UCSD-AML1 (cell line): ENCODE data around the gene FBXO2.
A peak's percentile ranks its signal among the peaks of the same experiment; 100 is the strongest.

Experiments
- DNase-seq: peaks from one replicate; lab custom pipeline; 2025; ENCODE audit not compliant: unreplicated experiment; lab: John Stamatoyannopoulos, UW

The FBXO2 gene

DNA sequence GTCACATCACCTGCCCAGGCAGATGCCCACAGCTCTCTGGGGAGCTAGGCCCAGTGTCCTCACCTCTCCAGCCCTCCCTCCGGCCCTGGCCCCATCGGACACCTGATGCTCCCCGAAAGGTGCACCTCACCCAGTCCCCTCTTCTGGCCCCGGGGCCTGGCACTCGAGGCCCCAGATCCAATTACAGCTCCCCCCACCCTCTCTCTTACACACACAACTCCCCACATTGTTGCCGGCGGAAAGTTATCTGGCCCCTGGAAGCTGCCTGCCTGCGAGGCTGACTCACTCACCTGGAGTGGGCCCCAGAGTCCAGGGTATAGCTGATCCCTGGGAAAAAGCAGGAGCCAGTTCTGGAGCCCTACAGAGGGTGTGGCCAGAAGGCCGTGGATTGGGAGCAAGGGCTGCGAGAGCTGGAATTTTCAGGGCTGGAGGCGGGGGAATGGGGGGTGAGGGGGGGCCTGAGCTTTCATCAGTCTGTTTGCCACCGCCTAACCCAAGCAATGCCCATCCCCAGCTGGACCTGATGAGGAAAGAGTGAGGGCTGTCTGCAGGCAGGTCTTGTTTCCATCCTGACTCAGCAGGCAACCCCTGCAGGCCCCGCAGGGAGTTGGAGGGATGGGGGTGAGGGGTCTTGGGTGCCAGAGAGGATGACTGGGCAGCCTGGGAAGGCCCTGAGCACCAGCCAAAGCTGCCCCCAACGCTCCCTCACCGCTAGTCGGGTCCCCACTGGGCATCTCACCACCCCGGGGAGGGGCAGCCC is 948 bp downstream of the FBXO2 start:
- no peak for DNase-seq

DNA sequence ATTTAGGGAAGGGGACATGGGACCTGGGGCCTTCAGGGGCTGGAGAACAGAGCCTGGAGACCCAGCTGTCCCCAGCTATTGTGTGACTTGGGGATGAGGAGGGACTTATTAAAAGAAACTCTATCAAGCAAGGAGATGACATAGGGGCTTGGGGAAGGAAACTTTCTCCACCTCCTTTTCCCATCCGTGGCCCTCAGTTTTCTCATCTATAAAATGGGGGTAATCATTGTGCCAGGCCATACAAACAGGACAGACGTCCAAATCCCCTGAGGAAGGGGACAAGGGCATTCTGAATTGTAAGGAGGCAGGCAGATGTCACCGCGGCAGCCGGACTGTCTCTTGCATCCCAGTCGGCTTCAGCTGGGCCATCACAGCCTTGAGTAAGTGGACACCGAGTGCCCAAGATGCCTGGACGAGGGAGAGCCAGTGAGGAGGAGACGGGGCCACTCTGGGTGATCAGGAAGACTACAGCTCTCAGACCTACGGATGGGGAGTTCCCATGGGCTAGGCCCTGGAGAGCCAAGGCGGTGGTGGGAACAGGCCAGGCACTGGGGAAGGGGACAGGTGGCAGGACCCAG is 1.9 kb downstream of the FBXO2 start:
- DNase-seq, result no peak

DNA sequence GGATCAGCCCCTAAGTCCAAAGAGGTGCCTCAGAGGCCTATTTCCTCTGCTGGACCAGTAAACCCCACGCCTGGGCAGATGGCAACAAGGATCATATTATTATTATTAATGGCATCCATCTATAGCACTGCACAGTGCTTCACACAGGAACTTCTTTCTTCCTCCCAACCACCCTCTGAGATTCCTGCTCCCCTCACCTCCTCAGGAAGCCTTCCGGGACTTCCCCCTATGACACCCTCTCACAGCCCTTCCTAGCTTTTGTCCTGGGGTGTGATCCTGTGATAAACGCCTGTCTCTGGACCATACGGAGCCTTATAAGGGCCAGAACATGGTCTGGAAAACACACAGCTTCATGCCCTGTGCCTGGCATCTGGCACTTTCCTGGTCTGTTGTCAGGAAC is 3.2 kb downstream of the FBXO2 start:
- DNase-seq, result no peak

DNA sequence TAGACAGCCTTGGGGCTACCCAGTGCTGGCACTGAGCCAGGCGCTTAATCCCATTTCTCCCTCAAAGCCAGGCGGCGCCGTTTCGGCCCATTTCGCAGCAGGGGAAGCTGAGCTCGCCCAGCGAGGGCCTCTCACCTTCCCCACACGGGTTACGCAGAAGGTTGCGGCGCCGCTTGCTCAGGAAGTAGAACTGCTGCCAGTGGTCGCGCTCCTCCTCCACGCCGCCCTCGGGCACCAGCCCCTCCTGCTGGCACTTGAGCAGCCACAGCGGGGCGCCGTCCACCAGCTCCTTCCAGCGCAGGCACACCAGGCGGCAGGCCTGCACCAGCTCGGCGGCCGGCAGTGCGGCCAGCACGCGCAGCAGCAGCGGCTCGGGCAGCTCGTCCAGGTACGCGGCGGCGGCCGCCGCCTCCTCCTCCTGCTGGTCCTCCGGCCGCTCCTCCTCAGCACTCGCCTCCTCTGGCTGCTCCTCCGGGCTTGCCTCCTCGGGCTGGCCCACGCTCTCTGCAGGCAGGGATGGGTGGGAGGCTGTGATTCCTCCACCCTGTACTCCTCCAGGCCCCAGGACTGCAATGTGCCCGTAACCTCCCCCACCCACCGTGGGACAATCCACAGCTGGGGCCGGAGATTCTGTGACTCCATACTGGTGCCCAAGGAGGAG is 3.8 kb downstream of the FBXO2 start:
- peak; percentile 82 for DNase-seq

DNA sequence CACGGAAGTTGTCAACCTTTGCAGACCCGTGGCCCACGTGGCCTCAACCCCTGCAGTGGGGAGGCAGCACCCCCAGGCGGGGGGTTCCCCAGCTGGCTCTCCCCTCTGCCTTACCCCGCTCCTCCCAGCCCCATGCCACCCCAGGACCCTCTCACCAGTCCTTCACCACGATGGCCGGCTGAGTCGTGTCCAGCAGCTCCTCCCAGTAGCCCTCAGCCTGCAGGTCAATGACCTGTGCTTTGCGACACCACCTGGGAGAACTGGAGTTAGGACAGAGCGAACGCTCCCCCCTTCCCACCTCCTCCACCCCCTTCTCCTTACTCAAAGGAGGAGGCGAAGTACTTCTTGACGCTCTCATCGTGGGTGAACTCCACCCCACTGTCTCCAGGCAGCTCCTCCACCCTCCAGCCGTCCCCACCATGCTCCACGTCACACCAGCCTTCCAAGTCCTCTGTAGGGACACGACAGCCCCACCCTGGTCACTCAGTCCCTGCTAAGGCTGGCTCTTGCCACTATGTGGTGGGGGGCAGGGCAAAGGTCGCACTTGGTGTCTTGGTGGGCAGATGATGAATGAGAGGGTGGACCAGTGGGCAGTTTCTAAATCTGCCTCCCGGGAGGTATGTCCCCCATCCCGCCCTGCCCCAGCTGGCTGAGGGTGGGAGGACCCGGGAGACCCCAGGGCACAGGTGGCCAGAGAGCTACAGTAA is 4.5 kb downstream of the FBXO2 start:
- DNase-seq, result no peak

DNA sequence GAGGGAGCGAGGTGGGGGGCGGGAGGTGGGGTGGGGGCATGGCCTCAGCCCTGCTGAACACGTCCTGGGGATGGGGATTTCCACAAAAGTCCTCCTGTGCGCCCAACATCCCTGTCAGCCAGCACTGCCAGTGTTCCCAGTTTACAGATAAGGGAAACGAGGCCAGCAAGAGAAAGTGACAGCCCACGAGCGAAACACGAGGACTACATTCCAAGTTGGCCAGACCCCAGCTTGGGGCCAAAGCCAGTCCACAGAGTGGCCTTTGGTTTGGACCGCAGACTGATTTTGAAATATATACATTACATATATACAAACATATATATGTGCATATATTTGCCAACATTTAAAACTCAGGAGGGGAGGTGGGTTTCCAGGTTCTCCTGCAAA is 5.0 kb downstream of the FBXO2 start:
- DNase-seq, result no peak

DNA sequence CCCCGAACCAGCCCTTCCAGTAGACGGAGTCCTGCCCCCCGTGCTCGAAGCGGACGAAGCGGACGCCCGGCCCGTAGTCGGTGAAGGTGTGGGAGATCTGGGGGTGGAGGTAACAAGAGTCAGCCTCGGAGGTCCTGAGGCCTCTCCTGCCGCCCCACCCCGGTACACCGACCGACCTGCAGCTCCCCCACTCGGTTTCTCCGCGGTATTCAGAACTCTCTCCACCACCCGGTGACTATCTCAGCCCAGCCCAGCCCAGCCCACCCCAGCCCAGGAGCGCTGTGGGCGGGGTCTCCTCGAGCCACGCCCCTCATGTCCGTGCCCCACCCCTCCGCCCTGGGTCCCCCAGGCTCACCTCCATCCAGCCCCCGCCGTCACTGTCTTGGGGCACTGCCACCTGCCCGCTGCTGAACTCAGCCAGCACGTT is 5.5 kb downstream of the FBXO2 start:
- no peak for DNase-seq

DNA sequence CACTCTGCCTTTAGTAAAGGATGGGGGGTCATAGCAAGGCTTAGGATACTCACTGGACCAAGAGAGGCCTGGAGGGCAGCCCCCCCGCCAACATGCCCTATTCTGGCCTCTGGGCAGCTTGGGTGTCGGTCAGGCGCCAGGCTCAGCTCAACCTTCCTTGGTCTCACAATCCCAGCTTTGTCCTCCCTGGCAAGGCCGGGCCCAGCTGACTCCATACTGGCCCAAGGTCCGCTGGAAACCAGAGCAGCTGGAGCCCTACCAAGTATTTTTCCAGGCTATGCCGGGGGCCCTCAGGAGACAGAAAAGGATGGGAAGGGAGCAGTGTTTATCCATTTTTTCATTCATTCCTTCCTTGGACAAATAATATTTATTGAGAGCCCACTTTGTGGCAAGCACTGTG is 6.2 kb downstream of the FBXO2 start:
- DNase-seq, result no peak

DNA sequence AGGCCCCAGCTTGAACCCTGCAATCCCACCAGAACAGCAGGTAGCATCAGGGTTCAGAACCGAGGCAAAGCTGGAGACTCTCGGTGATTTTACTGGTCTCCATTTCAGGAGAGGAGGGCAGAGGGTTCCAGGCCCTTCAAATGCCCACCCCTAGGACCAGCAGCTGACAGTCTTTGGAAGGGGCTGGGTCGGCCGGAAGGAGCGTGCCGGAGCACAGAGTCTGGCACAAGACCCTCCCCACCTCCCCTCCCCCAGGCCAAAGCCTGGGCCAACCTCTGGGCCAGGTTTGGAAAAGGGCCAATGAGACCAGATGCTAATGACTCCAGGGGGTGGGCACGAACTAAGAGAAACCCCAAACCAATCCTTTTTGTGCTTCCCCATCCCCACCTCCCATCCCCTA is 6.9 kb downstream of the FBXO2 start:
- no peak for DNase-seq

DNA sequence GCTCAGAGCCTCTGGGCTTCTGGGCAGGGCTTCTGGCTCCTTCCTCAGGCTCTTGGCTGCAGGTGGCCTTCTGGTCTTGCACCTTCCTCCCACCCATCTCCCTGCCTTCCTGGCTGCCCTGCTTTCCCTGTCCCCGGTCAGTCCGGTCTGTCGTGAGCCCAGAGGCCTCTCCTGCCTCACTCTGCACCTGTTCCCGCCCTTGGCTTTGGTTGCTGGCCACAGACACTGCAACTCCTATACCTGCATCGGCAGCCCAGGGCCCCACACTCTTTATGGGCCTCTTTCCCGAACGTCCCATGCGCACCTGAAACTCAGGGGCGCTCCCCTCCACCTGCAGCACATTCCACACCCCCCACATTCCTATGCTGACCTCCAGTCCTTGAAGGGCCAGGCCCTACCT is 7.9 kb downstream of the FBXO2 start:
- no peak for DNase-seq

DNA sequence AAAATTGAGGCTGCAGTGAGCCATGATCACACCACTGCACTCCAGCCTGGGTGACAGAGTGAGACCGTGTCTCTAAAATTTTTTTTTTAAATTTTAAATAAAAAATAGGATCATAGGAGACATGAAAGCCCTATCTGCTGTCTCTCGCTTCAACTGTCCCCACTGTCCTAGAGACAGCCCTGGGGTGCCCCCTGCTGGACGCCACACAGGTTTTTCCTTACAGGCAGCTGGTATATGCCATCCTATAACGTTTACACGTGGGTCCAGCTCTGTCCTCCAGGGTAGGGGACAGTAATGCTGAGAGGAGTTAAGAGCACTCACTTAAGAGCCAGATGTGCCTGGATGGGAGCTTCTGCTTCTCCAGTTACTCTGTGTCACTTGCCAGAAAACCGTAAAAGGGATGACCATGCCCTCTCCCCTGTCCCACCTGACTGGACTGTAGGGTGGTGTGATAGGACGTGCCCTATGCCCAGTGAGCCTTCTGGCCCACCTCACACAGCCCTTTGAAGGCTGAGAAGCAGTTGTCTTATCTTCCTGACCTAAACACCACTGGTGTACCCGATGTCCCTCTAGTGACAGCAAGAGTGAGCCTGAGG is 8.5 kb downstream of the FBXO2 start:
- peak; percentile 81 for DNase-seq

DNA sequence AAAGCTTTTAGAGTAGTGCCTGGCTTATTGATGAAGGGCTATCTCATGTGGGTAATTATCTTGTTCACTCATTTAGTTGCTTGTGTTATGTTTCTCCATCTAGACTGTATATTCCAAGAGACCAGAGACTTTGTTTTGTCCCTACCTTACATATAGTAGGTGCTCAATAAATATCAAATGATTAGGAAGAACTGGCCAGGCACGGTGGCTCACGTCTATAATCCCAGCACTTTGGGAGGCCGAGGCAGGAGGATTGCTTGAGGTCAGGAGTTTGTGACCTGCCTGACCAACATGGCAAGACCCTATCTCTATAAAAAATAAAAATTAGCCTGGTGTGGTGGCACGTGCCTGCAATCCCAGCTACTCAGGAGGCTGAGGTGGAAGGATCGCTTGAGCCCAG is 9.0 kb downstream of the FBXO2 start:
- DNase-seq, result no peak

DNA sequence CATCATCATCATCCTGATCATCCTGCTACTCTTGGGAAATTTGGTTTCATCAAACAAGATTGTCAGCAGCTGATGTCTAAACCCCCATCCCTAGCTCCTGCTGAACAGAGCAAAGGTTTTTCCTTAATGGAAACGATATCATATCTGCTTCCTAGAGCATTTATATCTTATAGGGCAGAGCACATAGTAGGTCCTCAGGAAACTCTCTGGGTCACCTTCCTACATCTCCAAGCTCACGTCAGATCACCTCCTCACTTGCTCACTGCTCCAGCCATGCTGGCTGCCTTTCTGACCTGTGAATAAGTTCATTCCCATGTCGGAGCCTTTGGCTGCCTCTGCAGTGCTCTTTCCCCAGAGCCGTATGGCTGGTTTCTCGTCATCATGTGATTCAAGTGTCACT is 10.4 kb downstream of the FBXO2 start:
- no peak for DNase-seq

DNA sequence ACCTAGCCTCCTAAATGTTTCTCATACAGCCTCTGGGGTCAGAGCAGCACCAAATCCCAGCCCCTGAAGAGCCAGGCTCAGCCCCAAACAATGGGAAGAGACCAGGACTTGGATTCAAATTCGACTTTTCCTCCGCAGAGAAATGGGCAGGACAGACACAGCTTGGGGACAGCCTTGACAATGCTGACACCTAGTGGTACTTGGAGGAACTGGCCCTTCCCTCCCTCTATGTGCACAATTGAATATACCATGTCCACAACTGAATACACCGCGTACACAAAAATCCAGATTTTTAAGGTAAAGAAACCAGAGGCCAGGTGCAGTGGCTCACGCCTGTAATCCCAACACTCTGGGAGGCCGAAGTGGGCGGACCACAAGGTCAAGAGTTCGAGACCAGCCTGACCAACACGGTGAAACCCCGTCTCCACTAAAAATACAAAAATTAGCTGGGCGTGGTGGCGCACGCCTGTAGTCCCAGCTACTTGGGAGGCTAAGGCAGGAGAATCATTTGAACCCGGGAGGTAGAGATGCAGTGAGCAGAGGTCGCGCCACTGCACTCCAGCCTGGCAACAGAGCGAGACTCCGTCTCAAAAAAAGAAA is 11.7 kb downstream of the FBXO2 start:
- DNase-seq, result peak; percentile 49

DNA sequence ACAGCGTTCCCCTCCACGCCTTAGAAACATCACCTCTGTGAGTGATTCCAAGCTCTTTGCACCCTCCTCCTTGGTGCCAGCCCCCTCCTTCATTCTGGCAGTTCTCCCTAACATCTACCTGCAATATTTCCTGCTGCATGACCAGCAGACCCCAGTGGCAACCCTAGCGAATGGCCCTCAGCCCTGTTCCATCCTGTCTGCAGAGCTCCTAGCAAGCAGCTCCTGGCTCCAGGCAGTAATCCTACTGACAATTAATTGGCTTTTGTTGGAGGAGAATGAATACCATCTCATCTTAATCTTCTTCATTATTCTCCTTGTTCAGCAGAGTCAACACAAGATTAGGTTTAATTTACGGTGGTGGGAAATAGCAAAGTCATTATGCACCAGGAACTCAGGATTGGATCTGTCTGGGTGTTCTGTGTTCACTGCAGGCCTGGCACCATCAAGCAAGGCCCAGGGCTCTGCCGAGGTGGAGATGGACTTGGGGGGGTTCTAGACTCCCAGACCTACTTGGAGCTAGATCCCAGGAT is 12.4 kb downstream of the FBXO2 start:
- DNase-seq, result no peak

DNA sequence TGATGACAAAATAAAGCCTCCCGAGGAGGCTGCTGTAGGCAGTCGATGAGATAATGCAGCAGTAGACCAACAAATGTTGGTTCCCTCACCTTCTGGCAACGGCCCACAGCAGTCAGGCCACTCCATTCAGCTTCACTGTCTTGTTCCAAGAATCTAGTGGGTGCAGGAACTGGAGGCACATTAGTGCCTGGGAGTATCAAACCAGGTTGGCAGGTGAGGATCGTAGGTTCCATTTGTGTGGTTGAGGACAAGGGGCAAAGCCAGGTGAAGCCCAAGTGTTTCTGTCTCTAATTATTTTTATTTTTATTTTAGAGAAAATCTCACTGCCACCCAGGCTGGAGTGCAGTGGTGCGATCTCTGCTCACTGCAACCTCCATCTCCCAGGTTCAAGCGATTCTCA is 13.3 kb downstream of the FBXO2 start:
- DNase-seq, result no peak

DNA sequence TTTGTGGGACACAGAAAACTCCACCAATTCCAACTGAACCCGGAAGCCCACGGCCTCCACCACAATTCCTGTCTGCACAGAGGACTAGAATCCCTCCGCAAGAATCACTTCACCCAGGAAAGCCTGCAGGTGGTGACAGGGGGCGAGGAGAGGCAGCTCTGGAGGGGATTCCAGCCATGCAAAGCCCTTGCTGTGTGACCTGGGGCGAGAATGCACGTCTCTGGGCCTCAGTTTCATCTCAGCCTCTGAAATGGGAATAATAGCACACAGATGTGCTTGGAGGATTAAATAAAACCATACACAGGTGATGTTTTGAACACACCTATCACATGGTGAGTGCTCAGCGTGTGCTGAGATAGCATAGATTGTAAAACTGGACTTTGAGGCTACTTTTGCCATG is 14.1 kb downstream of the FBXO2 start:
- no peak for DNase-seq

DNA sequence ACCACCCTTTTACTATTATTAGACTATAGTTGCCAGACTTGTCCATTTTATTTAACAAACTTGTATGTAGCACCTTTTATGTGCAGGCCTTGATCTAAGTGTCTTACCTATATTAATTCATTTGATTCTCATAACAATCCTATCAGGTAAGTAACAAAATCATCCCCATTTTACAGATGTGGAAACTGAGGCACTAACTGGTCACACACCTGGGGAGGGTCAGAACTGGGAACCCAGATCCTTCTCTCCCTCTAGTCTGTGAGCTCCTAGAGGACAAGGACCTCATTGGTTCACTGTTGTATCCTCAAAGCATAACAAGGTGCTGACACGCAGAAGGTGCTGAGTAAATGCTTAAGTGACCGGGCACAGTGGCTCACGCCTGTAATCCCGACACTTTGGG is 14.9 kb downstream of the FBXO2 start:
- no peak for DNase-seq

DNA sequence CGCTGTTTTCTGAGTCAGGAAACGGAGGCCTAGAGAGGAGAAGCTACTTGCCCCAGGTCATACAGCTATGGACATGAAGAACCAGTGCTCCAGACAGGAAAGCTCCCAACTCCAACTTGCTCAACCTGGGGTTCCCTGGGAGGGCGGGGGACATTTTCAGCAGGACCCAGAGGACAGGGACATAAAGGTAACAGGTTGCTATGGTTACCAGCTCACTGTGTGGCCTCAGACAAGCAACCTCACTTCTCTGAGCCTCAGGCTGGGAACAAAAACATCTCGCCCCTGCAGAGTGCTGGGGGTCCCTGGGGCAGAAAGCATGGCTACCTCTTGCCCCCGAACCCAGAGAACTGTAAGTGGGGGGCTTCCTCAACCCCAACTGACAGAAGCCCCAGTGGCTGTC is 16.1 kb downstream of the FBXO2 start:
- DNase-seq, result no peak

DNA sequence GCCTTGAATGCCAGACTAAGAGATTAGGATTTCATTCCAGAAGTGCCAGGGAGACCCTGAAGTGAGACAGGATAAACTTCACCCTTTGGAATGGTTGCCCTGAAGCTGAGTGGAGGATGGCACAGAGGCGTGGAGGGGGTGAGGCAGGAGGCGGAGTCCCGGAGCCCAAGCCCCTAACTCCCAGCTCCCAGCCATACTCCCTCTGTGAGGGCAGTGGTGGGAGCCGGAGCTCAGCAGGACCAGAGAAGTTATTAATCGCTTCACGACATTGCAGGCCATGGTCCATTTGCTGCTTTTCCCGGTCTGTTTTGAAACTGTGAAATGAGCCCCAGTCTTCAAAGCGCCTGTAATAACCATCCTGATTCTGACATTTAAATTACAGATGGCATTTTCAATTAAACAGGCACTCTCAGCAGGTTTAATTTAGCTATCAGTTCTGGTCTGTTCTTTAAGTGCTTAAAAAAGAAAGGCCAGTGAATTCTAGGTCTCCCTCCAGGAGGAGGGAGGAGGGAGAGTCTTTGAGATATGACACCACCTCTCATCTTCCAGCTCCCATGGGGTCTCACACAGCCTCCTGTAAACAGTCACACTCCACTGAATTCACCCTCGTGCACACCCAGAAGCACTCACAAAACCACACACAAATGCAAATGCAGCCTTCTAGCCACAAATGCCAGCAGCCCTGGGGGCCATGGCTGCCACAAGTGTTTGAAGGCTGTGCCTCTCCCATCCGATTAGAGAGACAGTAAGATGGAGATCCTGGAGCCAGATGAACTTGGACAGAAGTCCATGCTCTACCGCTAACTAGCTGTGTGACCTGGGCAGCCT is 19.6 kb downstream of the FBXO2 start:
- no peak for DNase-seq
